Measurements from ENCODE around the gene KAT6B. TPM values are rescaled to one million over a fixed set of nuclear protein-coding genes. Genes with fewer than 3 reads are reported as not detected.

The KAT6B gene
- total and polyA plus RNA-seq, 2 of the 8 experiments (the other 6 are each of a cell fraction or from before 2014, with no cell fraction given) = 7.3 to 30.8 TPM

- H3K4ac ChIP-seq (replicated peaks; ENCODE audit: insufficient read length, low read depth, low read length) = no peak overlapping the region
- no peak overlapping the region for H2BK20ac ChIP-seq (ENCODE audit: low read length)
- no peak for TF ChIP-seq HDAC2 (IDR thresholded peaks at IDR 0.05; ENCODE audit: borderline replicate concordance in 1 of 2, low read depth in 2 of 2, low read length in 2 of 2)
- TF ChIP-seq TEAD4 (IDR thresholded peaks at IDR 0.05; ENCODE audit: low read depth, low read length) = no peak
- no peak for TF ChIP-seq ASH2L (IDR thresholded peaks at IDR 0.05; ENCODE audit: low read length)
- TF ChIP-seq ATF2 (IDR thresholded peaks at IDR 0.05; ENCODE audit: low read length) = no peak
- no peak for TF ChIP-seq ZNF274 (IDR thresholded peaks at IDR 0.05; ENCODE audit: borderline replicate concordance, extremely low read depth, low read length)
- TF ChIP-seq BRCA1 (IDR thresholded peaks at IDR 0.05; ENCODE audit: low read depth, low read length) = no peak
- no peak overlapping the region for H3K14ac ChIP-seq (ENCODE audit: insufficient read length)
- no peak overlapping the region for H3K4me2 ChIP-seq (ENCODE audit: insufficient read depth in 1 of 2, low read depth in 2 of 2, low read length in 2 of 2)
- no peak overlapping the region for H3K23ac ChIP-seq (ENCODE audit: insufficient read length)
- H3K36me3 ChIP-seq (ENCODE audit: control insufficient read depth in 2 of 4, insufficient read depth in 4 of 4, low read length in 3 of 4) = no peaks in the 10 kb centered on the region
- no peak overlapping the region for H2BK12ac ChIP-seq (ENCODE audit: low read depth, low read length)
- no peaks in the 10 kb centered on the region for H3K27me3 ChIP-seq (replicated peaks in 1 of 4; ENCODE audit: control insufficient read depth in 3 of 4, extremely low read depth in 1 of 4, insufficient read depth in 3 of 4, low read length in 3 of 4)
- POLR2A ChIA-PET (ENCODE audit: partially characterized antibody) = no interaction called here
- no peak overlapping the region for H3K9ac ChIP-seq (replicated peaks in 1 of 4; ENCODE audit: extremely low read depth in 1 of 4, low read depth in 3 of 4, low read length in 3 of 4)
- H3K79me1 ChIP-seq (ENCODE audit: low read depth, low read length) = no peaks in the 10 kb centered on the region
- H2BK5ac ChIP-seq (ENCODE audit: low read depth, low read length) = no peak overlapping the region
- H3K79me2 ChIP-seq (ENCODE audit: control insufficient read depth in 1 of 2, insufficient read depth in 2 of 2, low read length in 2 of 2) = no peaks in the 10 kb centered on the region
- H3K23me2 ChIP-seq (ENCODE audit: low read depth, low read length) = no peaks in the 10 kb centered on the region
- no peak overlapping the region for H4K5ac ChIP-seq (ENCODE audit: insufficient read length, low read depth, low read length)
- H4K20me1 ChIP-seq (replicated peaks in 1 of 2; ENCODE audit: control insufficient read depth in 1 of 2, insufficient read depth in 2 of 2, low read length in 2 of 2) = no peaks in the 10 kb centered on the region
- H3K56ac ChIP-seq (replicated peaks; ENCODE audit: insufficient read length, low read depth, low read length) = no peak overlapping the region
- no peak for DNase-seq (ENCODE audit: low read depth in 1 of 2, low spot score in 2 of 2)
- no peak overlapping the region for H4K8ac ChIP-seq (ENCODE audit: extremely low read depth, insufficient read depth, low read length)
- H3K9me3 ChIP-seq (ENCODE audit: insufficient read depth in 2 of 2, low read depth in 1 of 2, low read length in 1 of 2) = no peaks in the 10 kb centered on the region
- no peak overlapping the region for H3K27ac ChIP-seq (ENCODE audit: low read depth, low read length)
- no peak overlapping the region for H2BK15ac ChIP-seq (ENCODE audit: low read length)
- H2BK120ac ChIP-seq (replicated peaks; ENCODE audit: low read depth, low read length) = no peak overlapping the region
- H3K4me3 ChIP-seq (ENCODE audit: extremely low read depth in 1 of 4, insufficient read depth in 2 of 4, low read depth in 3 of 4, low read length in 4 of 4) = no peak overlapping the region
- no peak overlapping the region for H3K18ac ChIP-seq (ENCODE audit: extremely low read depth, low read length)
- CTCF ChIA-PET (ENCODE audit: partially characterized antibody) = no interaction called here
- no peak overlapping the region for H2AK5ac ChIP-seq (ENCODE audit: low read depth, low read length)
- H2AFZ ChIP-seq (ENCODE audit: low read length) = no peak overlapping the region
- peaks cover 0 to 5% (median 3%) of the 10 kb centered on the region in 4 experiments; a peak in 4 of 7 replicates for H3K4me1 ChIP-seq (replicated peaks in 1 of 4; ENCODE audit: control insufficient read depth in 3 of 4, insufficient read depth in 4 of 4, low read length in 3 of 4)
- FAIRE-seq = no peak
- no peak overlapping the region for H4K91ac ChIP-seq (replicated peaks; ENCODE audit: insufficient read length, low read length)
- 94% methylated on average over 5 of the region's 5 CpGs; no CpG with 5 or more reads in 1 of the 2 experiments for WGBS, 2 experiments (ENCODE audit: extremely low coverage in 1 of 2, insufficient coverage in 1 of 2, insufficient read length in 1 of 2, insufficient replicate concordance in 2 of 2, low coverage in 1 of 2, low lambda C conversion rate in 2 of 2, missing lambda C conversion rate in 1 of 2)
Measured at GRCh38 chr10:74799721-74800221, 26.6 kb upstream of the KAT6B start.

Measured in H1 (cell line).